Fibroblast of skin of scalp (primary cell): Measurements from ENCODE around the gene SAMMSON.
A peak's percentile ranks its signal among the peaks of the same experiment; 100 is the strongest.

Source experiments
- DNase-seq: peaks from one replicate; pipeline ENCODE4 v3.0.0-alpha.2; 2013

Gene SAMMSON

DNA sequence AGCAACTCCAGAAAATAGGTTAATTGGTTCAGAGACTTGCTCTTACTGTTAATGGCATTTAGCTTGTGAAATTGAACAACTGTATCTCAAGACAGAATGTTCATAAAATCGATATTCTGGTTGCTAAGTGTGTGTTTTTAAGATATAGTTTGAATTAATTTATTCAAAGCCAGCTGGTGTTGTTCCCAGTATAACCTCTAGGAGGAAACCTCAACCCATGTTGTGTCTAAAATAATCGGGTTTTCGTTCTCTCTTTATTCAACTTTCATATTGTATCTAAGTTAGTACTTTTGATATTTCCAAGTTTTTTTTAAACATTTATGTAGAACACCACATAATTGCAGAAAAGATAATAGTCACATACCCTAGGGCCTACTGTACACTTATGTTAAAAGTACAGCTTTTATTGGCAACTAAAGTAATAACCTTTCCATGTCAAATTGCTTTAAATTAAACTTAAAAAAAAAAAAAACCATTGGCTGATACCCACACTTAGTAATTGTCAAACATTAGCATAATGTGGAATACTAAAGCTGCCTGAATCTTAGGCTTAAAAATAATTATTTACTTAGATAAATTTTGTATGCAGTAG, 90.9 kb downstream of the SAMMSON start:
- peak; percentile 25 for DNase-seq

DNA sequence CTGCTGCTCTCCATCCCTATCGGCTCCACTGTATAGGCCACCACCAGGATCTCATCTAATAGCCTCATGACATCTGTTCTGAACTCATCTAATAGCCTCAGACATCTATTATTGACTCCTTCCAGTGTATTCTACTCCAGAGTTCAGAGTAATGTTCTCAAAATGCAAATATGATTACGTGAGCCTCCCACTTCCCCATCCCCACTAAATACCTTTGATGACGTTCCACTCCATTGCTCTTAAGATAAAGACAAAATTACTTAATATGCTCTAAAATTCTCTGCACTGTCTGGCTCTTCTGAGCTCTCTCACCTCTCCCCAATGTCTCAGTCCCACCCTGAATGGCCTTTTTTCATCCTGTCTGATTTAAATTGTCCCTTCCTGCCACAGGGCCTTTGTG, 94.7 kb downstream of the SAMMSON start:
- no peak for DNase-seq

DNA sequence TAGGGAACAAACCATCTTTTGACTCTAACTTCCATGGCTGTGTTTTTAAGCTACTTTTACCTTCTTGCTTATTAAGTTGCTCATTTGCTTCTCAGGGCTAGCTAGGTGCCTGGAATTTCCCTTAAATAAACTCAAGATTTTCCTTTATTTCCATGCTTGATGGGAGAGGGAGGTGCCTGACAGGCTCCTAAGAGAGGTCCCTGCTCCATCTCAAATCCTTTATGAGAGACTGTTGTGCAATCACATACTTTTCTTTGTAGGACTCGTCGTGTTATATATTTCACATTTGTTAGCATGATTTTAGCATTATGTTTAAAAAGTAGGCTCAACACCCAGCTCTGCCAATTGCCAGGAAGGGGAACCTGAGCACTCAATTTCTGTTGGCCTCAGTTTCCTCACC, 95.7 kb downstream of the SAMMSON start:
- no peak for DNase-seq

DNA sequence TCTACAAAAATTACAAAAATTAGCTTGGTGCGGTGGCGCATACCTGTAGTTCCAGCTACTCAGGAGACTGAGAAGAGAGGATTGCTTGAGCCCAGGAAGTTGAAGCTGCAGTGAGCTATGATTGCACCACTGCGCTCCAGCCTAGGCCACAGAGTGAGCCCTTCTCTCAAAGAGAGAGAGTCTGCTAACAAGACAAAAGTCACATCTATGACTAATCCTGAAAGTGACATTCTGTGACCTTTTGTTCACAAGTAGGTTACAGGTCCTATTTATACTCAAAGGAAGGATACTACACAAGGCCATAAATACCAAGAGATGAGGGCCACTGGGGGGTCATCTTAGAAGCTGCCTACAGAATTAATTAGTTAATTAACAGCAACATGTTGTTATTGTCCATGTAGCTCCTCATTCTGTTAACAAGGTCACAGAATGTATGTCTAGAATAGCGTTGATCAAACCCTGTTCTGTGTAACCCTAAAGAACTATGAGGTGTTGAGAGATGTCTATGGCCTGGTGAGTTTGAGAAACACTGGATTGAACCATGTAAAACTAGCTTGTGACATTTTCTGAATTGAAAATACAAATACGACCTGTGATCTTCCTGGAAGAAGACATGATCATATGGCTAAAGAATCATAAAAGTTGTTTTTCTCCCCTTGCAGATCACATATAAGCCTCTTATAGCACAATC, 97.0 kb downstream of the SAMMSON start:
- DNase-seq, result no peak

DNA sequence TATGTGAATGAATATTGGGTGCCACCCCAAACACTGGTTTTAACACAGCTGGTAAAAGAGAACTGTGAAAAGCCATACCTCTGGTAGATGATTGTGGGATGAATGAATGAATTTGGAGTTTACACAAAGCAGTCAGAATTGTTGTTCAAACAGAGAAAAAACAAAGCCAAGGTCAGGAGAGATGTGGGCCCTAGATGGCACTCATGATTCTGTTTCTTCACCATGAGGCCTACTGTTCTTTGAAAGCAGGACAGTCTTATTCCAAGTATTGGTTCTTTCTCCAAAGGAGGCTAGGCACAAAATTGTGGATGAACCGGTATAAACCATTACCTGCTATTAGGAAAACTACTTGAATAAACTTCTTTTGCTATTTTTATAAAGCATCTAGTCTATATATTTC, 97.6 kb downstream of the SAMMSON start:
- no peak for DNase-seq

DNA sequence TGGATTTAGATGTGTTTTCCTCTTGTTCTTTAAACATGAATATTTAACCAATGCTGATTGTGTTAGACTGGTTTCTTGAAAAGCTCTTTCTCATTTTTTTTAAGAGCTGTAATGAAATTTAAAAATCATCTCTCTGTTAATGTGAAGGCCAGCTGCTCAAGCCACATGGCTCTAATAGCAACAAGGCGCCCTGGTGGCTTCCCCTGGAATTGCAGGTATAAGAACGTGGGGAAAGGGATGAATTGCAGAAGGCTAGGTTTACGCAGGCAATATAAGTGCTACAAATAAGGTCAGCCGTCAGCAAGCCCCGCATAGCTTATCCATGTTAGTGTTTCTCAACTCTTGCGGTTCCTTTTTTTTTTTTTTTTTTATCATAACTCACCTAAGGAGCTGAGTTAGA, 108.5 kb downstream of the SAMMSON start:
- DNase-seq, result peak; percentile 6

DNA sequence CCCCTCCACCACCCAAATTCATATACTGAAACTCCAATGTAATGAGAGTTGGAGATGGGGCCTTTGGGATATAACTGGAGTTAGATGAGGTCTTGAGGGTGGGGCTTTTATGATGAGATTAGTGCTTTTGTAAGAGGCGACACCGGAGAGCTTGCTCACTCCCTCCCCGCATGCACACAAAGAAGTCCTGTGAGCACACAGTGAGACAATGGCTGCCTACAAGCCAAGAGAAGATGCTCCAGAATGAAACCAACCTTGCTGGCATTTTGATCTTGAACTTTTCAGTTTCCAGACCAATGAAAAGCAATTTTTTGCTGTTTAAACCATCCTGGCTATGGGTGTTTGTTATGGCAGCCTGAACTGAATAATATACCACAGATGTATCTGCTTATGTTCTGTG, 109.0 kb downstream of the SAMMSON start:
- DNase-seq, result no peak

DNA sequence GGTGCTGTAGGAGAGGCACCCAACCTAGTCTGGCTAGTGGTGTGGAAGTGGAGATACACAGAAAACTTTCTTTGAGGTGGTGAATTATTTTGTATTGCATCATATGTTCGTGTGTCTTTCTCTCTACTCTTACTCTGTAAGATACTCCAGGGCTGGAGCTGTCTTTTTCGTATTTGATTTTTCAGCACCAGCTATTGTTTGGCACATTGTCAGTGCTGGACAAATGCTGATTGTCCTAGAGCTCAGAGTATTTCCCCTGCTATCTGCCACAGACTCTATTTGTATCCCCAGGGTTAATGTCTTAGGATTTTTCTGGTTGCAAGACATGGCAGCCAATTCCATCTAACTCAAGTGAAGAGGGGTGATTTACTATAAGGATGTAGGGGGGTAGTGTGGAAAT, 110.5 kb downstream of the SAMMSON start:
- no peak for DNase-seq

- no peak for DNase-seq
These were observed 111.9 kb downstream of the SAMMSON start for GRCh38 chr3:70111411-70111810.

DNA sequence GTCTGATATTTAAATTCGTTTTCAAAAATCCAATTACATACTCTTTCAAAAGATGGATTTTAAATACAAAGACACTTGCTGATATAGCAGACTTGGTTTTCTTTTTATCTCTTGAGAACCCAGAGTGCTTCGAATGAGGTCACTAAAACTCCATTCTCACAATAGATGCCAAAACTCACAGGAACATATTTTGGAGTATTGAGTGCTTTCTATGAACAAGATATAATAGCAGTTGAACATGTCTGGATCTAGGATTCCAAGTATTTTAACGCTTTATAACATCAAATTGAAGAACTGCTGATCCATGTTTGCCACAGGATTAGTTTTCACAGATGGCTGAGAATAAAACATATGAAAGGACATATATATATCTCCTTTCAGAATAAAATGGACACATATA, 113.2 kb downstream of the SAMMSON start:
- DNase-seq, result no peak

GRCh38 chr3:70114431-70114830, 114.9 kb downstream of the SAMMSON start:
- DNase-seq, result no peak

- DNase-seq, result no peak
These were observed 120.3 kb downstream of the SAMMSON start for GRCh38 chr3:70119879-70120278.
